GM12872 (cell line): ENCODE results near the gene ART4.

Experiments
- TF ChIP-seq, protein P1 (sequence below): IDR thresholded peaks from 3 replicates; pipeline ENCODE4 v1.5.1; 2011; ENCODE audit warnings: low read depth, mild to moderate bottlenecking, low read length, moderate library complexity; ENCODE audit not compliant: insufficient read depth

ART4 gene

DNA sequence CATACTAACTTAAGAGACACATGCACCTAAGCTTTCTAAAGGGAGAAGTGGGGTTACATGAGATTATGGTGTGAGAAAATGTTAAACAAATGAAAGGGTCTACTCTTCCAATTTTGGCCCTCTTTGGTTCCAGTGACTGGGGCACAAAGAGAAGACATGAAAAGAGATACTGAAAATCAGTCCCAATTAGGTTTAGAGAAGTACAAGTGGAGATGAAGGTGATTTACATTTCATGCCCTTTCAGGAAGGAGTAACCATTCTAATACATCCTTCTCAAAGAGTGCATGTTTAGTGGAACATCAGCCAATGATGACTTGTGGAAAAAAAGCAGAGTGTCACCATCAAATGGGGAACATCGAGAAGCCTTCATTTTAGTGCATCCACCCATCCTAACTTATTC lies 27.9 kb upstream of the ART4 start:
- TF ChIP-seq, protein P1, sequence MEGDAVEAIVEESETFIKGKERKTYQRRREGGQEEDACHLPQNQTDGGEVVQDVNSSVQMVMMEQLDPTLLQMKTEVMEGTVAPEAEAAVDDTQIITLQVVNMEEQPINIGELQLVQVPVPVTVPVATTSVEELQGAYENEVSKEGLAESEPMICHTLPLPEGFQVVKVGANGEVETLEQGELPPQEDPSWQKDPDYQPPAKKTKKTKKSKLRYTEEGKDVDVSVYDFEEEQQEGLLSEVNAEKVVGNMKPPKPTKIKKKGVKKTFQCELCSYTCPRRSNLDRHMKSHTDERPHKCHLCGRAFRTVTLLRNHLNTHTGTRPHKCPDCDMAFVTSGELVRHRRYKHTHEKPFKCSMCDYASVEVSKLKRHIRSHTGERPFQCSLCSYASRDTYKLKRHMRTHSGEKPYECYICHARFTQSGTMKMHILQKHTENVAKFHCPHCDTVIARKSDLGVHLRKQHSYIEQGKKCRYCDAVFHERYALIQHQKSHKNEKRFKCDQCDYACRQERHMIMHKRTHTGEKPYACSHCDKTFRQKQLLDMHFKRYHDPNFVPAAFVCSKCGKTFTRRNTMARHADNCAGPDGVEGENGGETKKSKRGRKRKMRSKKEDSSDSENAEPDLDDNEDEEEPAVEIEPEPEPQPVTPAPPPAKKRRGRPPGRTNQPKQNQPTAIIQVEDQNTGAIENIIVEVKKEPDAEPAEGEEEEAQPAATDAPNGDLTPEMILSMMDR = no peak

DNA sequence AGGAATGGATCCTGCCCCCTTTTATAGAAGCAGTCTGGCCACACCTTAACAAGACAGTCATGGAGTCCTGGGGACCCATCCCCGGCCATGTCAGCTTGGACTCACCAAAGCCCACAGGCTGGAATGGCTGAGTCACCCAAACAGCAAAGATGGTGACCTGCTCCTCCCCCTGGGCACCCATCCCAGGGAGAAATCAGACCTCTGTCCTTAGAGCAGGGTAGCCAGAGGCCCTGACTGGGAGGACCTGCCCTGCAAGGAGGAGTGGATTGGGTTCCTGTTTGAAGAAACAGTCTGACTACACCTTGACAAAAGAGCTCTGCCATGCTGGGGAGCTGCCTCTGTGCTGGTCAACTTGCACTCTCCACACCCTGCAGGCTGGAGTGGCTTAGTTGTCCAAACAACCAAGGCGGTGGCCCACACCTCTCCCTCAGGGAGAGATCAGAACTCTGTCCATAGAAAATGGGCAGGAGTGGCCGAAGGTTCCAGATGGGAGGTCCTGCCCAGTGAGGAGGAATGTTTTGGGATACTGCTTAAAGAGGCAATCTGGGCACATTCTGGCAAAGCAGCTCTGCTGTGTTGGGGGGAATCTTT lies 25.7 kb upstream of the ART4 start:
- TF ChIP-seq, protein P1 = no peak

DNA sequence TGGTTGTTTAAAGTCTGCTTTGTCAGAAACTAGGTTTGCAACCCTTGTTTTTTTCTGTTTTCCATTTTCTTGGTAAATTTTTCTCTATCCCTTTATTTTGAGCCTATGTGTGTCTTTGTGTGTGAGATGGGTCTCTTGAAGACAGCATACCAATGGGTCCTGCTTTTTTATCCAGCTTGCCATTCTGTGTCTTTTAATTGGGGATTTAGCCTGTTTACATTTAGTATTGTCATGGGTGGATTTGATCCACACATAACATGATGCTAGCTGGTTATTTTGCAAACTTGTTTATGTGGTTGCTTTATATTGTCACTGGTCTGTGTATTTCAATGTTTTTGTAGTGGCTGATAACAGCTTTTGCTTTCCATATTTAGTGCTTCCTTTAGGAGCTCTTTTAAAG lies 17.2 kb upstream of the ART4 start:
- TF ChIP-seq, protein P1 = no peak

DNA sequence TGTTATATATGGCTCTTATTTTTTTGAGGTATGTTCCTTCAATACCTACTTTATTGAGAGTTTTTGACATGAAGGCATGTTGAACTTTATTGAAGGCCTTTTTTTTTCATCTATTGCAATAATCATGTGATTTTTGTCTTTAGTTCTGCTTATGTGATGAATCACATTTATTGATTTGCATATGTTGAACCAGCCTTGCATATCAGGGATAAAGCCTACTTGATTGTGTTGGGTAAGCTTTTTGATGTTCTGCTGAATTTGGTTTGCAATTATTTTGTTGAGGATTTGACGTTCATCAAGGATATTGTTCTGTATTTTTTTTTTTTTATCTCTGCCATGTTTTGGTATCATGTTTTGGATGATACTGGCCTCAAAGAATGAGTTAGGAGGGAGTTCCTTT lies 15.2 kb upstream of the ART4 start:
- TF ChIP-seq, protein P1 = no peak

GRCh38 chr12:14854586-14855183 lies 11.4 kb upstream of the ART4 start:
- TF ChIP-seq, protein P1 = no peak

GRCh38 chr12:14853961-14854360 lies 10.6 kb upstream of the ART4 start:
- TF ChIP-seq, protein P1 = no peak

- TF ChIP-seq, protein P1 = no peak
These were observed 9.6 kb upstream of the ART4 start for GRCh38 chr12:14852880-14853279.
